ENCODE data around the gene TBC1D13. TPM values are rescaled to one million over a fixed set of nuclear protein-coding genes. Genes with fewer than 3 reads are reported as not detected.

TBC1D13 gene
- total and polyA plus RNA-seq, 2 of the 13 experiments (the other 11 are each of a cell fraction or from before 2014, with no cell fraction given) = 17.9 to 19.7 TPM

GRCh38 chr9:128818839-128819715 lies 32.0 kb downstream of the TBC1D13 start (continued):
- TF ChIP-seq YEATS2 (CRISPR knock-in tag; IDR thresholded peaks at IDR 0.05; ENCODE audit: borderline replicate concordance) = no peak
- TF ChIP-seq PHF8 (CRISPR knock-in tag; IDR thresholded peaks at IDR 0.05) = no peak
- TF ChIP-seq ELF4 (CRISPR knock-in tag; IDR thresholded peaks at IDR 0.05; ENCODE audit: borderline replicate concordance) = no peak
- TF ChIP-seq DPF2 (CRISPR knock-in tag; IDR thresholded peaks at IDR 0.05; ENCODE audit: borderline replicate concordance, low read depth) = no peak
- TF ChIP-seq ZNF235 (CRISPR knock-in tag; IDR thresholded peaks at IDR 0.05; ENCODE audit: borderline replicate concordance) = no peak
- peak; percentile 64; the same call in 1 of the 2 replicates for TF ChIP-seq POGK (CRISPR knock-in tag; conservative IDR thresholded peaks at IDR 0.05)
- TF ChIP-seq MAX (IDR thresholded peaks at IDR 0.05) = peak; percentile 39; the same call in 1 of the 2 replicates
- no peak for TF ChIP-seq ZNF24 (IDR thresholded peaks at IDR 0.05)
- TF ChIP-seq ZNF34 (CRISPR knock-in tag; IDR thresholded peaks at IDR 0.05; ENCODE audit: borderline replicate concordance) = 0 out of 2 replicates have a peak, but pooled peaks have one; percentile 34
- TF ChIP-seq NR2F2 (IDR thresholded peaks at IDR 0.05; ENCODE audit: borderline replicate concordance, low read depth) = no peak
- TF ChIP-seq BHLHE40 (IDR thresholded peaks at IDR 0.05; ENCODE audit: low read length) = no peak
- no peak for TF ChIP-seq CCAR2 (optimal IDR thresholded peaks at IDR 0.05; ENCODE audit: low read depth, low read length)
- TF ChIP-seq ZNF616 (CRISPR knock-in tag; IDR thresholded peaks at IDR 0.05; ENCODE audit: low read depth) = no peak
- TF ChIP-seq THYN1 (CRISPR knock-in tag; IDR thresholded peaks at IDR 0.05; ENCODE audit: borderline replicate concordance, low read depth) = no peak
- no peak for TF ChIP-seq EP300 (IDR thresholded peaks at IDR 0.05; ENCODE audit: low read depth in 2 of 2, low read length in 2 of 2)
- TF ChIP-seq EP300 (CRISPR knock-in tag; IDR thresholded peaks at IDR 0.05; ENCODE audit: borderline replicate concordance) = no peak
- no peak for TF ChIP-seq GFI1 (CRISPR knock-in tag; IDR thresholded peaks at IDR 0.05; ENCODE audit: borderline replicate concordance)
- TF ChIP-seq ZKSCAN5 (CRISPR knock-in tag; IDR thresholded peaks at IDR 0.05) = no peak
- peak; percentile 28; the same call in 1 of the 2 replicates for TF ChIP-seq CSRNP1 (CRISPR knock-in tag; IDR thresholded peaks at IDR 0.05)
- no peak for TF ChIP-seq PITX1 (CRISPR knock-in tag; IDR thresholded peaks at IDR 0.05)
- no peak for TF ChIP-seq PAXIP1 (CRISPR knock-in tag; conservative IDR thresholded peaks at IDR 0.05)
- peak; percentile 38; the same call in 1 of the 2 replicates for TF ChIP-seq HOXA3 (CRISPR knock-in tag; IDR thresholded peaks at IDR 0.05)
